Measurements from ENCODE around the gene ABCA12. TPM values are rescaled to one million over a fixed set of nuclear protein-coding genes. Genes with fewer than 3 reads are reported as not detected.

Gene ABCA12
- total and polyA plus RNA-seq, 7 experiments from 2014 or later = not detected

GRCh38 chr2:215019521-215020145 is 118.8 kb downstream of the ABCA12 start:
- no peaks in the 10 kb centered on the region for H3K36me3 Mint-ChIP-seq
- H3K36me3 ChIP-seq (ENCODE audit: control insufficient read depth in 2 of 3, insufficient read depth in 3 of 3, low read length in 3 of 3) = no peaks in the 10 kb centered on the region
- H3K4me3 Mint-ChIP-seq = no peak overlapping the region
- H3K4me1 Mint-ChIP-seq = no peaks in the 10 kb centered on the region
- no peak for DNase-seq
- peaks cover 0 to 4% (median 0%) of the 10 kb centered on the region in 11 donors for H3K9me3 Mint-ChIP-seq
- no peaks in the 10 kb centered on the region for H3K27me3 ChIP-seq (ENCODE audit: control insufficient read depth in 2 of 2, insufficient read depth in 2 of 2, low read length in 2 of 2)
- ChIA-PET CTCF (interaction anchor here (0.7 kb wide), 1 partner anchor 67 kb away, joined by 4 read pairs; no protein-coding TSS in a partner anchor), POLR2A (no interaction called here)
- peaks cover 0 to 14% (median 0%) of the 10 kb centered on the region in 5 donors for H3K27me3 Mint-ChIP-seq
- H3K4me1 ChIP-seq (ENCODE audit: control insufficient read depth in 2 of 2, insufficient read depth in 2 of 2, low read length in 2 of 2) = no peaks in the 10 kb centered on the region
- H3K27ac ChIP-seq (ENCODE audit: low read depth, low read length) = no peak overlapping the region
- ATAC-seq = no peak
- intact Hi-C loops (cut with micrococcal nuclease) = no loop called here
- H3K27ac Mint-ChIP-seq = no peak overlapping the region
- H3K4me3 ChIP-seq (ENCODE audit: low read length) = no peak overlapping the region
- H3K9me3 ChIP-seq (ENCODE audit: control insufficient read depth in 2 of 3, low read length in 3 of 3) = no peaks in the 10 kb centered on the region

GRCh38 chr2:215019085-215019484 is 119.3 kb downstream of the ABCA12 start:
- Histone ChIP-seq H3K27ac (ENCODE audit: low read depth, low read length) (no peak overlapping the region), H3K9me3 (ENCODE audit: control insufficient read depth in 2 of 3, low read length in 3 of 3) (no peaks in the 10 kb centered on the region), H3K4me1 (ENCODE audit: control insufficient read depth in 2 of 2, insufficient read depth in 2 of 2, low read length in 2 of 2) (no peaks in the 10 kb centered on the region), H3K4me3 (ENCODE audit: low read length) (no peak overlapping the region), H3K36me3 (ENCODE audit: control insufficient read depth in 2 of 3, insufficient read depth in 3 of 3, low read length in 3 of 3) (no peaks in the 10 kb centered on the region), H3K27me3 (ENCODE audit: control insufficient read depth in 2 of 2, insufficient read depth in 2 of 2, low read length in 2 of 2) (no peaks in the 10 kb centered on the region)
- CTCF ChIA-PET = interaction anchor here (0.7 kb wide), 1 partner anchor 68 kb away, joined by 4 read pairs; no protein-coding TSS in a partner anchor
- Mint-ChIP-seq H3K27me3 (peaks cover 0 to 11% (median 0%) of the 10 kb centered on the region in 5 donors), H3K9me3 (peaks cover 0 to 4% (median 0%) of the 10 kb centered on the region in 11 donors), H3K27ac (no peak overlapping the region), H3K36me3 (no peaks in the 10 kb centered on the region), H3K4me1 (no peaks in the 10 kb centered on the region), H3K4me3 (no peak overlapping the region)
- DNase-seq (no peak), ATAC-seq (no peak)
- intact Hi-C loops (cut with micrococcal nuclease) = no loop called here
- POLR2A ChIA-PET = no interaction called here

- H3K27ac Mint-ChIP-seq = no peak overlapping the region
- no peak for ATAC-seq
- intact Hi-C loops (cut with micrococcal nuclease) = no loop called here
- no peak overlapping the region for H3K4me3 ChIP-seq (ENCODE audit: low read length)
- H3K27ac ChIP-seq (ENCODE audit: low read depth, low read length) = no peak overlapping the region
- H3K27me3 ChIP-seq (ENCODE audit: control insufficient read depth in 2 of 2, insufficient read depth in 2 of 2, low read length in 2 of 2) = no peaks in the 10 kb centered on the region
- H3K36me3 Mint-ChIP-seq = no peaks in the 10 kb centered on the region
- CTCF ChIA-PET = no interaction called here
- POLR2A ChIA-PET = no interaction called here
- peaks cover 0 to 3% (median 0%) of the 10 kb centered on the region in 5 donors for H3K27me3 Mint-ChIP-seq
- H3K4me1 Mint-ChIP-seq = no peaks in the 10 kb centered on the region
- no peaks in the 10 kb centered on the region for H3K4me1 ChIP-seq (ENCODE audit: control insufficient read depth in 2 of 2, insufficient read depth in 2 of 2, low read length in 2 of 2)
- peaks cover 0 to 4% (median 0%) of the 10 kb centered on the region in 11 donors for H3K9me3 Mint-ChIP-seq
- H3K4me3 Mint-ChIP-seq = no peak overlapping the region
- H3K36me3 ChIP-seq (ENCODE audit: control insufficient read depth in 2 of 3, insufficient read depth in 3 of 3, low read length in 3 of 3) = no peaks in the 10 kb centered on the region
- H3K9me3 ChIP-seq (ENCODE audit: control insufficient read depth in 2 of 3, low read length in 3 of 3) = no peaks in the 10 kb centered on the region
- no peak for DNase-seq
Observed at GRCh38 chr2:215015421-215015820, 123.0 kb downstream of the ABCA12 start.

GRCh38 chr2:215010390-215010789 is 128.0 kb downstream of the ABCA12 start:
- POLR2A ChIA-PET = no interaction called here

GRCh38 chr2:215003001-215003400 is 135.4 kb downstream of the ABCA12 start:
- CTCF ChIA-PET = no interaction called here
- Histone ChIP-seq H3K9me3 (ENCODE audit: control insufficient read depth in 2 of 3, low read length in 3 of 3) (no peaks in the 10 kb centered on the region), H3K27me3 (ENCODE audit: control insufficient read depth in 2 of 2, insufficient read depth in 2 of 2, low read length in 2 of 2) (no peaks in the 10 kb centered on the region), H3K4me3 (ENCODE audit: low read length) (no peak overlapping the region), H3K4me1 (ENCODE audit: control insufficient read depth in 2 of 2, insufficient read depth in 2 of 2, low read length in 2 of 2) (no peaks in the 10 kb centered on the region), H3K36me3 (ENCODE audit: control insufficient read depth in 2 of 3, insufficient read depth in 3 of 3, low read length in 3 of 3) (no peaks in the 10 kb centered on the region), H3K27ac (ENCODE audit: low read depth, low read length) (no peak overlapping the region)
- DNase-seq (no peak), ATAC-seq (no peak)
- no peaks in the 10 kb centered on the region for H3K36me3 Mint-ChIP-seq
- no peaks in the 10 kb centered on the region for H3K4me1 Mint-ChIP-seq
- H3K9me3 Mint-ChIP-seq = peaks cover 0 to 2% (median 0%) of the 10 kb centered on the region in 11 donors
- POLR2A ChIA-PET = no interaction called here
- peaks cover 0 to 5% (median 3%) of the 10 kb centered on the region in 5 donors for H3K27me3 Mint-ChIP-seq
- no peak overlapping the region for H3K4me3 Mint-ChIP-seq
- no peak overlapping the region for H3K27ac Mint-ChIP-seq
- intact Hi-C loops (cut with micrococcal nuclease) = no loop called here

More at GRCh38 chr2:215010390-215010789, 128.0 kb downstream of the ABCA12 start:
- no peak overlapping the region for H3K4me3 Mint-ChIP-seq
- H3K27ac Mint-ChIP-seq = no peak overlapping the region
- Histone ChIP-seq H3K36me3 (ENCODE audit: control insufficient read depth in 2 of 3, insufficient read depth in 3 of 3, low read length in 3 of 3) (no peaks in the 10 kb centered on the region), H3K9me3 (ENCODE audit: control insufficient read depth in 2 of 3, low read length in 3 of 3) (no peaks in the 10 kb centered on the region), H3K4me3 (ENCODE audit: low read length) (no peak overlapping the region), H3K27me3 (ENCODE audit: control insufficient read depth in 2 of 2, insufficient read depth in 2 of 2, low read length in 2 of 2) (no peaks in the 10 kb centered on the region), H3K4me1 (ENCODE audit: control insufficient read depth in 2 of 2, insufficient read depth in 2 of 2, low read length in 2 of 2) (no peaks in the 10 kb centered on the region), H3K27ac (ENCODE audit: low read depth, low read length) (no peak overlapping the region)
- DNase-seq (no peak), ATAC-seq (no peak)
- no peaks in the 10 kb centered on the region for H3K4me1 Mint-ChIP-seq
- peaks cover 0 to 4% (median 0%) of the 10 kb centered on the region in 11 donors for H3K9me3 Mint-ChIP-seq
- H3K36me3 Mint-ChIP-seq = no peaks in the 10 kb centered on the region
- H3K27me3 Mint-ChIP-seq = peaks cover 0 to 6% (median 5%) of the 10 kb centered on the region in 5 donors
- intact Hi-C loops (cut with micrococcal nuclease) = no loop called here
- CTCF ChIA-PET = interaction anchor here (0.6 kb wide), 1 partner anchor 260 kb away, joined by 4 read pairs; no protein-coding TSS in a partner anchor

- peaks cover 0 to 5% (median 3%) of the 10 kb centered on the region in 5 donors for H3K27me3 Mint-ChIP-seq
- DNase-seq (no peak), ATAC-seq (no peak)
- intact Hi-C loops (cut with micrococcal nuclease) = no loop called here
- H3K4me3 Mint-ChIP-seq = no peak overlapping the region
- ChIA-PET POLR2A (no interaction called here), CTCF (no interaction called here)
- no peaks in the 10 kb centered on the region for H3K4me1 Mint-ChIP-seq
- no peaks in the 10 kb centered on the region for H3K36me3 Mint-ChIP-seq
- peaks cover 0 to 2% (median 0%) of the 10 kb centered on the region in 11 donors for H3K9me3 Mint-ChIP-seq
- H3K27ac Mint-ChIP-seq = no peak overlapping the region
- H3K36me3 ChIP-seq (ENCODE audit: control insufficient read depth in 2 of 3, insufficient read depth in 3 of 3, low read length in 3 of 3) = no peaks in the 10 kb centered on the region
- no peak overlapping the region for H3K4me3 ChIP-seq (ENCODE audit: low read length)
- H3K27ac ChIP-seq (ENCODE audit: low read depth, low read length) = no peak overlapping the region
- no peaks in the 10 kb centered on the region for H3K27me3 ChIP-seq (ENCODE audit: control insufficient read depth in 2 of 2, insufficient read depth in 2 of 2, low read length in 2 of 2)
- no peaks in the 10 kb centered on the region for H3K4me1 ChIP-seq (ENCODE audit: control insufficient read depth in 2 of 2, insufficient read depth in 2 of 2, low read length in 2 of 2)
- H3K9me3 ChIP-seq (ENCODE audit: control insufficient read depth in 2 of 3, low read length in 3 of 3) = no peaks in the 10 kb centered on the region
Observed at GRCh38 chr2:215002500-215002899, 135.9 kb downstream of the ABCA12 start.

GRCh38 chr2:215000721-215001120 is 137.7 kb downstream of the ABCA12 start:
- Histone ChIP-seq H3K27me3 (ENCODE audit: control insufficient read depth in 2 of 2, insufficient read depth in 2 of 2, low read length in 2 of 2) (no peaks in the 10 kb centered on the region), H3K9me3 (ENCODE audit: control insufficient read depth in 2 of 3, low read length in 3 of 3) (no peaks in the 10 kb centered on the region), H3K4me1 (ENCODE audit: control insufficient read depth in 2 of 2, insufficient read depth in 2 of 2, low read length in 2 of 2) (no peaks in the 10 kb centered on the region), H3K4me3 (ENCODE audit: low read length) (no peak overlapping the region), H3K27ac (ENCODE audit: low read depth, low read length) (no peak overlapping the region), H3K36me3 (ENCODE audit: control insufficient read depth in 2 of 3, insufficient read depth in 3 of 3, low read length in 3 of 3) (no peaks in the 10 kb centered on the region)
- H3K36me3 Mint-ChIP-seq = no peaks in the 10 kb centered on the region
- no peak for DNase-seq
- H3K4me3 Mint-ChIP-seq = no peak overlapping the region
- intact Hi-C loops (cut with micrococcal nuclease) = no loop called here
- POLR2A ChIA-PET = no interaction called here
- no peak overlapping the region for H3K27ac Mint-ChIP-seq
- no peaks in the 10 kb centered on the region for H3K4me1 Mint-ChIP-seq
- CTCF ChIA-PET = no interaction called here
- no peak for ATAC-seq
- peaks cover 0 to 5% (median 0%) of the 10 kb centered on the region in 5 donors for H3K27me3 Mint-ChIP-seq
- peaks cover 0 to 2% (median 0%) of the 10 kb centered on the region in 11 donors for H3K9me3 Mint-ChIP-seq

Data from naive thymus-derived CD4-positive, alpha-beta T cell (primary cell).